ENCODE results near the gene GABPA. TPM values are rescaled to one million over a fixed set of nuclear protein-coding genes. Genes with fewer than 3 reads are reported as not detected.

Gene GABPA
- total RNA-seq, 1 donor from 2014 or later: 23.8 TPM

DNA sequence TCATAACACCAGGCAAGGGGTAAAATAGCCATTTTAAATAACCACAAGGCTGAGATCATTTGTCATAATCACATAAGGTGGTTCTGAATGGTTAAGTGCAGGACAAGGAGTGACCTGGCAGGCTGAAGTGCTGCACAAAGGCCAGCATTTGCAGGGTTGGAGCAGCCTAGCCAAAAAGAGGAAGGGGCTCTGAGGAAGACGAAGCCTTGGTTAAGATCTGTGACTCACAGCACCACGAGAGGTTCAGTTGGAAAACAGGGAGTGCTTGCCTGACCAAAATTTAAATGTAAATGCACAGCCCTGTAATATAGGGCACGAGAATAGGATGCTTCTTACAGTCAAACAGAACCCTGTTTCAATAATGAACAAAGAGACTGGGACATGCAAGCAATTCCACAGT lies 12.1 kb upstream of the GABPA start:
- Mint-ChIP-seq H3K27ac (ENCODE audit: unreplicated experiment) (no peak overlapping the region), H3K4me3 (ENCODE audit: unreplicated experiment) (no peak overlapping the region)
- TF ChIP-seq, protein P1, sequence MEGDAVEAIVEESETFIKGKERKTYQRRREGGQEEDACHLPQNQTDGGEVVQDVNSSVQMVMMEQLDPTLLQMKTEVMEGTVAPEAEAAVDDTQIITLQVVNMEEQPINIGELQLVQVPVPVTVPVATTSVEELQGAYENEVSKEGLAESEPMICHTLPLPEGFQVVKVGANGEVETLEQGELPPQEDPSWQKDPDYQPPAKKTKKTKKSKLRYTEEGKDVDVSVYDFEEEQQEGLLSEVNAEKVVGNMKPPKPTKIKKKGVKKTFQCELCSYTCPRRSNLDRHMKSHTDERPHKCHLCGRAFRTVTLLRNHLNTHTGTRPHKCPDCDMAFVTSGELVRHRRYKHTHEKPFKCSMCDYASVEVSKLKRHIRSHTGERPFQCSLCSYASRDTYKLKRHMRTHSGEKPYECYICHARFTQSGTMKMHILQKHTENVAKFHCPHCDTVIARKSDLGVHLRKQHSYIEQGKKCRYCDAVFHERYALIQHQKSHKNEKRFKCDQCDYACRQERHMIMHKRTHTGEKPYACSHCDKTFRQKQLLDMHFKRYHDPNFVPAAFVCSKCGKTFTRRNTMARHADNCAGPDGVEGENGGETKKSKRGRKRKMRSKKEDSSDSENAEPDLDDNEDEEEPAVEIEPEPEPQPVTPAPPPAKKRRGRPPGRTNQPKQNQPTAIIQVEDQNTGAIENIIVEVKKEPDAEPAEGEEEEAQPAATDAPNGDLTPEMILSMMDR (IDR thresholded peaks at IDR 0.05): no peak

DNA sequence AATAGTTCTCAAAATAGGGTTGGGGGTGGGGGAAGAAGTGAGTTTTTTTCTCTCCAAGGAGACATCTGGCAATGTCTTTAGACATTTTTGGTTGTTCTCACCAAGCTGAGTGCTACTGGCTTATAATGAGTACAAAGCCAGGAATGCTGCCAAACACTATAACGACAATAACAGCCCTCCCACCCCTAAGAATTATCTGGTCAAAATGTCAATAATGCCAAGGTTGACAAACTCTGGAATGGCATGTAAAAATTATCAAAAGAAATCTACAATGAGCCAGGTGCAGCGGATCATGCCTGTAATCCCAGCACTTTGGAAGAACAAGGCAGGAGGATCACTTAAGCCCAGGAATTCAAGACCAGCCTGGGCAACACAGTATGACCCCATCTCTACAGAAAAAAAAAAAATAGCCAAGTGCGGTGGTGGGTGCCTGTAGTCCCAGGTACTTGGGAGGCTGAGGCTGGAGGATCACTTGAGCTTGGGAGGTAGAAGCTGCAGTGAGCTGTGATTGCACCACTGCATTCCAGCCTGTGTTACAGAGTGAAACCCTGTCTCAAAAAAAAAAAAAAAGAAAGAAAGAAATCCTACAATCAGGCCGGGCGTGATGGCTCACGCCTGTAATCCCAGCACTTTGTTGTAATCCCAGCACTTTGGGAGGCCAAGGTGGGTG lies 2.5 kb upstream of the GABPA start:
- TF ChIP-seq, protein P1 (IDR thresholded peaks at IDR 0.05): no peak
- no peak overlapping the region for H3K4me3 Mint-ChIP-seq (ENCODE audit: unreplicated experiment)
- DNase-seq (ENCODE audit: extremely low spot score, unreplicated experiment): no peak
- H3K4me1 Mint-ChIP-seq (ENCODE audit: unreplicated experiment): peaks cover 25% of the 10 kb centered on the region
- no peaks in the 10 kb centered on the region for H3K27me3 Mint-ChIP-seq (ENCODE audit: unreplicated experiment)
- peaks cover 24% of the 10 kb centered on the region for H3K36me3 Mint-ChIP-seq (ENCODE audit: unreplicated experiment)
- H3K27ac Mint-ChIP-seq (ENCODE audit: unreplicated experiment): no peak overlapping the region
- no peaks in the 10 kb centered on the region for H3K9me3 Mint-ChIP-seq (ENCODE audit: unreplicated experiment)

More for the DNA sequence above, 12.1 kb upstream of the GABPA start:
- Mint-ChIP-seq H3K9me3 (ENCODE audit: unreplicated experiment) (no peaks in the 10 kb centered on the region), H3K27me3 (ENCODE audit: unreplicated experiment) (no peaks in the 10 kb centered on the region), H3K36me3 (ENCODE audit: unreplicated experiment) (peaks cover 54% of the 10 kb centered on the region), H3K4me1 (ENCODE audit: unreplicated experiment) (no peaks in the 10 kb centered on the region)
- no peak for DNase-seq (ENCODE audit: extremely low spot score, unreplicated experiment)

DNA sequence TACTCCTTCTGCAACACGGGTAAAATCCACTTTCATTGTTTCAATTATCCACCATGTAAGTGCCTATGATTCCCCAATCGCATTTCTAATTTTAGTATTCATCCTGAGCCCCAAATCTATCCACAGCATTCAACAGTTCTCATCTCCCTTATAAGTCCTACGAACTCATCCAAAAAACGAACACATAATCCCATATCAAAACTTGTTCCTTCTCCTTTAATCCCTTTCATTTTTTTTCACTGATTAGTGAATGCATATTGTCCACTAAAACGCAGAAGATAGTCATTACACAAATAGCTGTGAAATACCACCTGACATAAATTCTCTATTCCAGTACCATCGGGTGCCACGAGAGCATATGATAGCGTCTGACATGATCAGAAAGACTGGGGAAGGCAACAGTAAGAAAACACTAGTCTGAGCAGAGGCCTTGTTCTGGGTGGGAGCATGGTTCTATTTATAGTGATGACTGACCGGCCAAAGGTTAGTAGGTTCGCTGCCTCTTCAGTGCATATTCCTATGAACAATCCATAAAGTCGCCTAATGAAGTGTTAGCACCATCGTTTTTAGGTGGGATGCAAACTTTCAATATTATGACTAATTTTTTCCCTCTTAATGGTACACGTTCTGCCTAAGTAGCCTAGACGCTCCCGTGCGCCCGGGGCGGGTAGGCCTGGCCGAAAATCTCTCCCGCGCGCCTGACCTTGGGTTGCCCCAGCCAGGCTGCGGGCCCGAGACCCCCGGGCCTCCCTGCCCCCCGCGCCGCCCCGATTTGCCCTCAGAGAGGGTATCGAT lies 716 bp upstream of the GABPA start:
- Mint-ChIP-seq H3K27me3 (ENCODE audit: unreplicated experiment) (no peaks in the 10 kb centered on the region), H3K9me3 (ENCODE audit: unreplicated experiment) (no peaks in the 10 kb centered on the region), H3K36me3 (ENCODE audit: unreplicated experiment) (peaks cover 6% of the 10 kb centered on the region), H3K27ac (ENCODE audit: unreplicated experiment) (peak overlapping the region; percentile 100), H3K4me1 (ENCODE audit: unreplicated experiment) (peaks cover 28% of the 10 kb centered on the region), H3K4me3 (ENCODE audit: unreplicated experiment) (peak overlapping the region; percentile 99)
- DNase-seq (ENCODE audit: extremely low spot score, unreplicated experiment): no peak
- TF ChIP-seq, protein P1 (IDR thresholded peaks at IDR 0.05): no peak

DNA sequence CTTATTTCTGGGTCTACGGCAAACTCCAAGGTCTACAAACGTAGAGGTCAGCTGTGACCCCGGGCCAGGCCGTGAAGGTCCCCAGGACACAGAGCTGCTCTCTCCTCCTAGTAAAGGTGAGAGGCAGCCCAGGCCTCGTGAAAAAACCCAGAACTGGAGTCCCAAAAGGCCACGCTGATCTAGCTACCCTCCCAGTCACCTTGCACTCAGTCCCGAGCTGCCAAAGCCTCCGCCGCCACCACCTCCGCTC lies 193 bp upstream of the GABPA start:
- DNase-seq (ENCODE audit: extremely low spot score, unreplicated experiment): no peak
- Mint-ChIP-seq H3K4me1 (ENCODE audit: unreplicated experiment) (peaks cover 28% of the 10 kb centered on the region), H3K9me3 (ENCODE audit: unreplicated experiment) (no peaks in the 10 kb centered on the region), H3K27ac (ENCODE audit: unreplicated experiment) (peak overlapping the region; percentile 100), H3K27me3 (ENCODE audit: unreplicated experiment) (no peaks in the 10 kb centered on the region), H3K36me3 (ENCODE audit: unreplicated experiment) (peaks cover 3% of the 10 kb centered on the region), H3K4me3 (ENCODE audit: unreplicated experiment) (peak overlapping the region; percentile 99)
- TF ChIP-seq, protein P1 (IDR thresholded peaks at IDR 0.05): no peak
